Upper lobe of left lung (tissue), 6 donors: ENCODE data around the gene TSR1. TPM values are rescaled to one million over a fixed set of nuclear protein-coding genes. Genes with fewer than 3 reads are reported as not detected.

ENCODE experiments used
- ATAC-seq, 2 donors: fragments of 200-7000 bp; cut with Tn5 transposase; one replicate each; pipeline ENCODE4 v1.9.1; 2022; ENCODE audit warnings: mild to moderate bottlenecking in 2 of 2, moderate library complexity in 2 of 2; ENCODE audit not compliant: low FRiP score in 2 of 2
- DNase-seq, 2 donors: peaks; one replicate each; pipeline ENCODE4 v3.0.0-alpha.2; 2019 to 2020
- H3K27ac ChIP-seq, 4 donors: fragments of 200-600 bp; sonication (generic); one replicate each; pipeline ENCODE4 v1.5.1; 2016 to 2019
- H3K27me3 ChIP-seq, 4 donors: fragments of 200-600 bp; sonication (generic); one replicate each; pipeline ENCODE4 v1.5.1; 2017 to 2019
- H3K36me3 ChIP-seq, 4 donors: fragments of 200-600 bp; sonication (generic); one replicate each; pipeline ENCODE4 v1.5.1; 2016 to 2019
- H3K4me1 ChIP-seq, 4 donors: fragments of 200-600 bp; sonication (generic); one replicate each; pipeline ENCODE4 v1.5.1; 2018 to 2019
- H3K4me3 ChIP-seq, 4 donors: fragments of 200-600 bp; sonication (generic); one replicate each; pipeline ENCODE4 v1.5.1; 2017 to 2019; ENCODE audit warnings: mild to moderate bottlenecking in 2 of 4, moderate library complexity in 1 of 4
- H3K9me3 ChIP-seq, 4 donors: fragments of 200-600 bp; sonication (generic); one replicate each; pipeline ENCODE4 v1.5.1; 2018 to 2019
- CTCF ChIP-seq, 6 experiments: fragments of 450-650 bp in 4 of 6; fragments of 200-600 bp in 2 of 6; sonication (generic) in 2 of 6; IDR thresholded peaks; one replicate each; pipeline ENCODE4 v1.5.1; 2016 to 2019; ENCODE audit warnings: antibody characterized with exemption in 6 of 6
- EP300 ChIP-seq, 4 donors: sonication (generic); formaldehyde crosslinking; IDR thresholded peaks; one replicate each; pipeline ENCODE4 v1.5.1; 2017; ENCODE audit warnings: antibody characterized with exemption in 4 of 4, control low read depth in 2 of 4
- POLR2A ChIP-seq, 4 donors: fragments of 450-650 bp; IDR thresholded peaks; one replicate each; pipeline ENCODE4 v1.5.1; 2016 to 2017; ENCODE audit warnings: antibody characterized with exemption in 4 of 4, mild to moderate bottlenecking in 2 of 4
- POLR2AphosphoS5 ChIP-seq, 2 donors: sonication (generic); formaldehyde crosslinking; IDR thresholded peaks; one replicate each; pipeline ENCODE4 v1.5.1; 2017; ENCODE audit warnings: antibody characterized with exemption in 2 of 2
- WGBS, 2 donors: methylation state at CpG; one replicate each; pipeline ENCODE4 v1.1.5; 2017 to 2018; 5-methylcytosine and 5-hydroxymethylcytosine counted together
- small RNA-seq, 4 donors: library from RNA; depleted of rRNA; stranded (forward); fragments of <200 nt; gene quantifications; one replicate each; pipeline ENCODE3, GENCODE V24; 2016
- total RNA-seq, 6 donors: library from RNA; depleted of rRNA in 4 of 6; stranded (reverse); fragments of >200 nt in 4 of 6; gene quantifications; one replicate each; pipeline versions ENCODE4 v1.1.0 to v1.2.1, GENCODE V29; 2016 to 2021
- donor health status: DM: no; HTN: no; CAD: no; lungs with moderate emphysema.
- donor health status: DM: no; HTN: yes; CAD: no; lungs with severe emphysema.

The TSR1 gene
- total RNA-seq, 6 donors from 2014 or later, result 15.8 to 52.4 (median 23.6) TPM

- H3K9me3 ChIP-seq, result no peaks in the 10 kb centered on the region
- ATAC-seq (no peak), DNase-seq (no peak)
- H3K4me1 ChIP-seq, result no peaks in the 10 kb centered on the region
- H3K27me3 ChIP-seq, result no peaks in the 10 kb centered on the region
- TF ChIP-seq POLR2AphosphoS5 (IDR thresholded peaks at IDR 0.05) (no peak), CTCF (IDR thresholded peaks at IDR 0.05) (no peak), POLR2A (IDR thresholded peaks at IDR 0.05) (no peak), EP300 (IDR thresholded peaks at IDR 0.05) (no peak)
- no peak overlapping the region for H3K4me3 ChIP-seq
- H3K27ac ChIP-seq, result no peak overlapping the region
- peaks cover 12 to 87% (median 31%) of the 10 kb centered on the region in 4 donors for H3K36me3 ChIP-seq
- 96 to 98% methylated on average over 9 of the region's 9 CpGs for WGBS, 2 donors
These were observed 58.7 kb downstream of the TSR1 start for GRCh38 chr17:2277429-2278170.

- Histone ChIP-seq H3K36me3 (peaks cover 12 to 73% (median 17%) of the 10 kb centered on the region in 4 donors), H3K4me3 (no peak overlapping the region)
- WGBS, 2 donors, result 89 to 96% methylated on average over 1 of the region's 1 CpG
These were observed 60.5 kb downstream of the TSR1 start for GRCh38 chr17:2275722-2276121.

GRCh38 chr17:2274414-2274813 lies 61.8 kb downstream of the TSR1 start:
- no peak overlapping the region for H3K4me3 ChIP-seq
- DNase-seq (no peak), ATAC-seq (no peak)
- TF ChIP-seq EP300 (IDR thresholded peaks at IDR 0.05), result no peak
- TF ChIP-seq CTCF (IDR thresholded peaks at IDR 0.05), result no peak
- no peak for TF ChIP-seq POLR2AphosphoS5 (IDR thresholded peaks at IDR 0.05)
- TF ChIP-seq POLR2A (IDR thresholded peaks at IDR 0.05), result no peak
- no peaks in the 10 kb centered on the region for H3K27me3 ChIP-seq
- H3K27ac ChIP-seq, result no peak overlapping the region
- H3K36me3 ChIP-seq, result peaks cover under 1 to 70% (median 5%) of the 10 kb centered on the region in 4 donors
- H3K4me1 ChIP-seq, result no peaks in the 10 kb centered on the region
- 45 to 81% methylated on average over 2 of the region's 2 CpGs for WGBS, 2 donors
- no peaks in the 10 kb centered on the region for H3K9me3 ChIP-seq

More at GRCh38 chr17:2275722-2276121, 60.5 kb downstream of the TSR1 start:
- TF ChIP-seq CTCF (IDR thresholded peaks at IDR 0.05) (no peak), POLR2A (IDR thresholded peaks at IDR 0.05) (no peak), EP300 (IDR thresholded peaks at IDR 0.05) (no peak), POLR2AphosphoS5 (IDR thresholded peaks at IDR 0.05) (no peak)
- Histone ChIP-seq H3K4me1 (no peaks in the 10 kb centered on the region), H3K27ac (no peak overlapping the region), H3K27me3 (no peaks in the 10 kb centered on the region), H3K9me3 (no peaks in the 10 kb centered on the region)
- DNase-seq (no peak), ATAC-seq (no peak)

Small RNA genes within 50 kb of the gene (small RNA-seq; reads per million reads assigned to genes)
- 0 reads per million in 4 donors for gene AC006435.3
- gene SNORD91A, result 887 to 2,356 (median 1,671) reads per million in 4 donors
- 105 to 321 (median 293) reads per million in 4 donors for gene SNORD91B

Other genes starting within 250 kb of the TSR1 start
- gene SMG6, start 32.7 kb downstream of the TSR1 start, total RNA-seq, result 100 to 1,000 TPM in 1 of 6 donors, 10 to 100 TPM in 5; 29.9 to 126 (median 30.5) TPM
- 10 to 100 TPM in 2 of 6 donors, 1 to 10 TPM in 4; 5.9 to 13.0 (median 8.5) TPM for gene SRR, start 32.5 kb downstream of the TSR1 start, total RNA-seq
- gene SGSM2, start 1.0 kb upstream of the TSR1 start, total RNA-seq, result 100 to 1,000 TPM in 2 of 6 donors, 10 to 100 TPM in 4; 53.1 to 313 (median 60.1) TPM
- 10 to 100 TPM; 14.9 to 68.1 (median 38.6) TPM for gene MNT, start 64.6 kb upstream of the TSR1 start, total RNA-seq
- gene METTL16, start 175.4 kb upstream of the TSR1 start, total RNA-seq, result 10 to 100 TPM; 20.3 to 37.2 (median 30.6) TPM